Naive thymus-derived CD8-positive, alpha-beta T cell (primary cell): ENCODE data around the gene DPF3. TPM values are rescaled to one million over a fixed set of nuclear protein-coding genes. Genes with fewer than 3 reads are reported as not detected.

ENCODE experiments used
- ATAC-seq, 2 donors: fragments of 150-1000 bp; cut with Tn5 transposase in 1 of 2; sonication (Bioruptor Pico), chemical (Tn5 transposase) in 1 of 2; 1 replicate in 1 of 2; 2 replicates in 1 of 2; pipeline ENCODE4 v1.10.0; 2021; ENCODE audit warnings: mild to moderate bottlenecking in 2 of 2, moderate library complexity in 2 of 2
- POLR2A ChIA-PET: fragments of 350-600 bp; sonication (Branson Sonifier 250); formaldehyde crosslinking; loops from one replicate; lab custom pipeline; 2021; ENCODE audit warnings: antibody characterized with exemption; lab: Charles Lee
- DNase-seq, 10 donors: peaks; one replicate each; pipeline versions ENCODE4 v3.0.0 to v3.0.0-alpha.2; 2020 to 2022
- H3K27ac Mint-ChIP-seq, 10 donors: one replicate each; pipeline ENCODE4 v1.8.0; 2020 to 2022; ENCODE audit warnings: mild to moderate bottlenecking in 10 of 10, mixed read lengths in 10 of 10, moderate library complexity in 4 of 10, inconsistent platforms in 1 of 10
- H3K27me3 Mint-ChIP-seq, 5 donors: one replicate each; pipeline ENCODE4 v1.8.0; 2021 to 2022; ENCODE audit warnings: mixed read lengths in 5 of 5
- H3K36me3 Mint-ChIP-seq, 3 donors: one replicate each; pipeline ENCODE4 v1.8.0; 2020 to 2022; ENCODE audit warnings: mixed read lengths in 3 of 3, mild to moderate bottlenecking in 2 of 3, inconsistent platforms in 1 of 3
- H3K4me1 Mint-ChIP-seq, 4 donors: one replicate each; pipeline ENCODE4 v1.8.0; 2021 to 2022; ENCODE audit warnings: mixed read lengths in 4 of 4
- H3K4me3 Mint-ChIP-seq, 10 donors: one replicate each; pipeline ENCODE4 v1.8.0; 2020 to 2022; ENCODE audit warnings: mild to moderate bottlenecking in 10 of 10, mixed read lengths in 10 of 10, moderate library complexity in 6 of 10, inconsistent platforms in 1 of 10
- H3K9me3 Mint-ChIP-seq, 9 donors: one replicate each; pipeline ENCODE4 v1.8.0; 2020 to 2022; ENCODE audit warnings: mixed read lengths in 9 of 9, mild to moderate bottlenecking in 3 of 9, inconsistent platforms in 1 of 9, moderate library complexity in 1 of 9
- polyA plus RNA-seq, 3 donors: library from polyadenylated mRNA; unstranded; fragments of 300-500 nt; fragmentation: Illumina TruSeq; gene quantifications; one replicate each; pipeline ENCODE4 v1.2.3, GENCODE V29; 2021
- total RNA-seq, 8 experiments: library from RNA in 2 of 8; stranded (reverse) in 2 of 8; gene quantifications; one replicate each; pipeline ENCODE4 v1.2.3 and lab custom pipeline; 2021 to 2026

The DPF3 gene
- total and polyA plus RNA-seq, 5 experiments from 2014 or later, result 0.35 to 0.58 (median 0.52) TPM

DNA sequence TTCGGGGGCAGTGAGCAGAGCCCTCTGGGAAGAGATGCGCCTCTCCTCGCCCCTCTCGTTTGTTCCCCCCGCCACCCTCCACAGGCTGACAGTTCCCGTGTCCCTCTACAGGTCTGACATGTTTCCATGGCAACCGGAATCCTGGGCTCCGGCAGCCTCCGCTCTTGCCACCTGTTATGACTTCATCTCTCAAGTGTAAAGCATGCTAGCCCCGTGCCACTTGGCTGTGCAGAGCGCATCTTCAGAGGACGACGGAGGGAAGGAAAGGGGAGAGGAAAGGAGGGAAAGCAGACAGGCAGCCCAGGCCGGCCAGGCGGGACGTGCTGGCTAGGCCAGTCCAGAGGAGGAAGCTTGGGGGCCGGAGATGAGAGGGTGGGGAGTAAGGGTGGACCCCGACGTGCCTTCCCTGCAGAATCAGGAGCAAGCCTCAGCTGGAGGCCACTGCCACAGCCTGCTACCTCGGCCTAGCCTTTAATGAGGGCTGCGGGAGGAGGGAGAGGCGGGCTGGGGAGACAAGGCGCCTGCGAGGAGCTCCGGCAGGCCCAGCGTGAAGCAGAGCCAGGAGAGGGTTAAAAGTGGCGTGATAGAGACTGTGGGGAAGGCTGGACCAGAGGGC lies 214.3 kb downstream of the DPF3 start:
- POLR2A ChIA-PET, result no interaction called here

DNA sequence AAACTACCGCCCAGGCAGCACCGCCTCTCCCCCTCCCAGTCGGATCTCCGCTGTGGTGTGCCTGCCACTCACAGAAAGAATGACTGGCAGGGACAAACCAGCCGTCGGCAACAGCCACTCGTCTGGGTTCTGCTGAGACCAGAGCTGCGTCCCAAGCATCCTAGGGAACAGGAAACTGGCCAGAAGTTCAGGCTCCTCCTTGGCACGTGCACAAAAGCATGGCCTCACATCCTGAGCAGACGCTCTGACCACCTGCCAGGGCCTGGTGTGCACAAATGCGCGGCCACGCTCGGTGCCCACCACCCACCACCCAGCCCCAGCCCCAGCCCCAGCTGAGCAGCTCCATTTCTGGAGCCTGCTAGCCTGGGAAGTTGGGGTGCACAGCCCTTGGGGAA lies 214.8 kb downstream of the DPF3 start:
- no peak overlapping the region for H3K4me3 Mint-ChIP-seq
- POLR2A ChIA-PET, result no interaction called here
- H3K27ac Mint-ChIP-seq, result no peak overlapping the region
- H3K27me3 Mint-ChIP-seq, result peaks cover 0 to 1% (median 0%) of the 10 kb centered on the region in 5 donors
- DNase-seq, result no peak
- peaks cover 0 to 13% (median 0%) of the 10 kb centered on the region in 4 donors for H3K4me1 Mint-ChIP-seq
- H3K36me3 Mint-ChIP-seq, result no peaks in the 10 kb centered on the region
- H3K9me3 Mint-ChIP-seq, result peaks cover 0 to 9% (median 0%) of the 10 kb centered on the region in 9 donors
- no peak for ATAC-seq

More for the DNA sequence above, 214.3 kb downstream of the DPF3 start:
- Mint-ChIP-seq H3K9me3 (peaks cover 0 to 11% (median 0%) of the 10 kb centered on the region in 9 donors), H3K4me3 (no peak overlapping the region), H3K36me3 (peaks cover 0 to 1% (median 0%) of the 10 kb centered on the region in 3 donors), H3K27ac (no peak overlapping the region), H3K4me1 (peaks cover 0 to 13% (median 0%) of the 10 kb centered on the region in 4 donors), H3K27me3 (peaks cover 0 to 1% (median 0%) of the 10 kb centered on the region in 5 donors)
- no peak for DNase-seq
- no peak for ATAC-seq

DNA sequence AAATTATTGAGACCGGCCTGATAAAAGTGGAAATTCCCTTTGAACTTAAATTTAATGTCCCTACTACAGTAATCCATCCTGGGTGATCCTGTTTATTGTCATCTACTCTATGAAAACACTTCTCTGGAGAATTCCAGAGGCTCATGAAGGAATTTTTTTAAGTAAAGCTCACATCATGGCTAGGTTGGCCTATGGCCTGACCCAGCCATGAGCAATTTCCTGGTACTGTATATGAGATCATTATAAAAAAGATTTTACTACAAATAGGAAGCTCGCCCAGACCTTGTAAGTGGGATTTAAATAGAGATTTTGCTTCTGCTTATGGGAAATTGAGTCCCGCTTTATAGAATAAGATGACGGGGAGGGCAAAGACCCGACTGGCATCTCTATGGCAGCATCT lies 215.5 kb downstream of the DPF3 start:
- POLR2A ChIA-PET, result no interaction called here
- Mint-ChIP-seq H3K27me3 (peaks cover 0 to 3% (median 0%) of the 10 kb centered on the region in 5 donors), H3K36me3 (no peaks in the 10 kb centered on the region), H3K9me3 (peaks cover 0 to 9% (median 0%) of the 10 kb centered on the region in 9 donors), H3K4me3 (no peak overlapping the region), H3K27ac (no peak overlapping the region), H3K4me1 (peaks cover 0 to 13% (median 0%) of the 10 kb centered on the region in 4 donors)
- DNase-seq (no peak), ATAC-seq (no peak)

DNA sequence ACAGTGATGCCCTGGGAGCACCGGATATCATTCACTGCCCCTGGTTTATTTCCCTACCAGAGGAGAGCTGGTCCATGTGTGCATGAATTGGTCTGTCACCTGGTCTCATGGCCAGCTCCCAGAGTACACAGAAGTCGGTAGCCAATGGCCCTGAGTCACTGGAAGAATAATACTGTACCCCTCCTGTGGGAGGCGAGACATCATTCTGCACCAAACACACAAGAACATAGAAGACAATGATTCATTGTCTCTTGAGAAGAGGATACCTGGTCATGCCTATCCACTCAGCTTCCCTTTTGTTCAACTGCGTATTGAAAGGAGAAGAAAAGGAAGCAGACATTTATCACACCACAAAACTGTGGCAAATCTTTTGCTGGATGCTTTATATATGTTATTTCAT lies 216.2 kb downstream of the DPF3 start:
- H3K4me3 Mint-ChIP-seq, result no peak overlapping the region
- H3K36me3 Mint-ChIP-seq, result no peaks in the 10 kb centered on the region
- peaks cover 0 to 3% (median 0%) of the 10 kb centered on the region in 5 donors for H3K27me3 Mint-ChIP-seq
- peaks cover 0 to 13% (median 0%) of the 10 kb centered on the region in 4 donors for H3K4me1 Mint-ChIP-seq
- ATAC-seq, result no peak
- peaks cover 0 to 9% (median 0%) of the 10 kb centered on the region in 9 donors for H3K9me3 Mint-ChIP-seq
- DNase-seq, result no peak
- no peak overlapping the region for H3K27ac Mint-ChIP-seq
- POLR2A ChIA-PET, result no interaction called here

DNA sequence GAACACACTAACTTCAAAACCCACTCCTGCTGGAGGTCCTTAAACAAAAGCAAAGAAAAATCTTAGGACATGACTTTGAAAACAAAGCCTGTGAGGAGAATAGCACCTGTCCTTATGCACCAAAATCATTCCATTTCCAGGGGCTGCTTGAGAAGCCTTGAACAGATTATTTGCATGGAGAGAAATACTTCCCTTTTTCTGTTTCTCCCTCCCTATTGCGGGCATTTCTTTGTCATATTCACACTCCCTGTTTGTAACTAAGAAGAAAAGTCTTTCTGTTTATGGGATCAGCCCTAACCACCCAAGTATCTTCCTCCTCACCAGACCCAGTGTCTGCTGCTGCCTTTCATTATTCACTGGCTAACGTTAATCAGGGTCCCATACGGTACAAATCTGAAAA lies 218.8 kb downstream of the DPF3 start:
- no peak overlapping the region for H3K27ac Mint-ChIP-seq
- H3K4me1 Mint-ChIP-seq, result peaks cover 0 to 13% (median 0%) of the 10 kb centered on the region in 4 donors
- no peak overlapping the region for H3K4me3 Mint-ChIP-seq
- peaks cover under 1 to 6% (median 2%) of the 10 kb centered on the region in 3 donors for H3K36me3 Mint-ChIP-seq
- H3K27me3 Mint-ChIP-seq, result peaks cover 1 to 16% (median 1%) of the 10 kb centered on the region in 5 donors
- peaks cover 0 to 9% (median 0%) of the 10 kb centered on the region in 9 donors for H3K9me3 Mint-ChIP-seq
- ATAC-seq (no peak), DNase-seq (no peak)
- POLR2A ChIA-PET, result no interaction called here

DNA sequence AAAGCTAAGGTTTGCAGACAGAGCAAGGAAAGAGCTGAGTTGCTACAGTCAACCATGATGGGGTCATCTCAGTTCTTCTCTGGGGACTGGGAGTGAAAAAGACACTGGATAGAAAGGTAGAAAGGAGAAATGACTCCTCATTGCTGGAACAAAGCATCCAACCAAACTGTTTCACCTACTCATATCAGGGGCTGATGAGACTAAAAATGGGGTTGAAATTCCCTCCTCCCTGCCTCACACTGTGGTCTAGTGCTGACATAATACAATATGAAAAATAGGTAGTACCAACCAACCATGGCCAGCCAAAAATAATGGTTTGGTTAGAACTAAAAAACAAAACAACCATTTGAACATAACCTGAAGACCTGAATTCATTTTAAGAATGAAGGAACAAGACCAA lies 220.7 kb downstream of the DPF3 start:
- H3K9me3 Mint-ChIP-seq, result peaks cover 0 to 9% (median 0%) of the 10 kb centered on the region in 9 donors

DNA sequence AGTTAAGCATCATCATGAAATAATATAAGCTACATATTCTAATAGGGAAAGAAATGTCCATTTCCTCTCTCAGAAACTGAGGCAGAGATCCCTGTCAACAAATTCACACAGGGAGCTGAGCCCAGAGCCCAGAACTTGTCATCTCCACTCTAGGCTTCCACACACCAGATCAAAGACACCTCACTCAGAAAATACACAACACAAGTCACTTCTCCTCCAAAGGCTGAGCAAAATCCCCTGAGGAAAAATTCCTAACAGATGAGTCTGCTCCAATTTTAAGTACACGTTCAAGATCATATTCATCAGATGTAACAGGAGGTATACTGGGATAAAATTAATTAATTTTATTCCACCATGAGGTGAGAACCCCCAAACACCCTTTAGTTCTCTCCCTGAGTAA lies 227.3 kb downstream of the DPF3 start:
- POLR2A ChIA-PET, result no interaction called here
- H3K27ac Mint-ChIP-seq, result no peak overlapping the region
- peaks cover 4 to 9% (median 6%) of the 10 kb centered on the region in 3 donors for H3K36me3 Mint-ChIP-seq
- H3K4me1 Mint-ChIP-seq, result peaks cover 0 to 4% (median 0%) of the 10 kb centered on the region in 4 donors
- H3K27me3 Mint-ChIP-seq, result peaks cover 1 to 19% (median 6%) of the 10 kb centered on the region in 5 donors
- no peak overlapping the region for H3K4me3 Mint-ChIP-seq
- DNase-seq (no peak), ATAC-seq (no peak)
- H3K9me3 Mint-ChIP-seq, result peaks cover 0 to 2% (median 0%) of the 10 kb centered on the region in 9 donors

More for the DNA sequence above, 220.7 kb downstream of the DPF3 start:
- POLR2A ChIA-PET, result no interaction called here
- Mint-ChIP-seq H3K27me3 (peaks cover 1 to 20% (median 8%) of the 10 kb centered on the region in 5 donors), H3K36me3 (peaks cover 2 to 9% (median 6%) of the 10 kb centered on the region in 3 donors), H3K27ac (no peak overlapping the region), H3K4me1 (peaks cover 0 to 13% (median 0%) of the 10 kb centered on the region in 4 donors), H3K4me3 (no peak overlapping the region)
- DNase-seq (no peak), ATAC-seq (no peak)

DNA sequence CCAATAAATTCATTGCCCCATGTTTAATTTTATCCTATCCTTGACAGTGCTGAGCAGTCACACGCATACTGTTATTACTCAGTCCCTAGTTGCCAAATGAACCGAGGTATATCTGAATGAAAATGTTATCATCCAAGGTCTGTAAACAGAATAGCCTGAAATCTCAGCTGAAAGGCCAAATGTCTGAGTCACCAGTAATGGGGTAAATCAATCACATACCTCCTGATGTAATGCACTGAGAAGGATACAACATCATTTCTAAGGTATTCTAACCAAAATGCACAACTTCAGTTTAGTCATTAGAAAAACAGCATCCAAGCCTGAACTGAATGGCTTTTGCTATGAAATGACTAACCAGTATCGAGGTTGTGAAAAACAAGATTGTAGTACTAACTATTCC lies 228.6 kb downstream of the DPF3 start:
- Mint-ChIP-seq H3K4me1 (peaks cover 0 to 9% (median 6%) of the 10 kb centered on the region in 4 donors), H3K27me3 (peaks cover 0 to 8% (median 3%) of the 10 kb centered on the region in 5 donors), H3K36me3 (peaks cover 4 to 5% (median 4%) of the 10 kb centered on the region in 3 donors), H3K4me3 (no peak overlapping the region), H3K9me3 (peaks cover 0 to 2% (median 0%) of the 10 kb centered on the region in 9 donors), H3K27ac (no peak overlapping the region)
- DNase-seq (no peak), ATAC-seq (no peak)
- POLR2A ChIA-PET, result no interaction called here

DNA sequence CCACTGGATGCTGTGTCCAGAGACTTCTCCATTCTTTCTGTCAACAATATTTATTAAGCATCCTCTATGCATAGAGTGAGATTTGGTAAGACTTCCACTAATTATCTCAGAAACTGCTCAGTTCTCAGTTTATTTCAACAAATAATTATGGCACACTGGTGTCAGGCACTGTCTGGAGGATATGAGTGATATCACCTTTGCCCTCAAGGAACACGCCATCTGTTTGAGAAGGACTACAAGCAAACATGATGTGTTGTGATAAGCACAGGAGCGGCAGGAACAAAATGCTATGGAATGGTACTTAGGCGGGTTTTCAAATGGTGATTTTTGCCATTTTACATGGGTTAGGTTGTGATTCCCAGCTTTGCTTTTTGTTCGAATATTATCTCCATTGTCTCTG lies 229.2 kb downstream of the DPF3 start:
- no peak for ATAC-seq
- Mint-ChIP-seq H3K27ac (no peak overlapping the region), H3K4me3 (no peak overlapping the region), H3K36me3 (peaks cover 0 to 2% (median 0%) of the 10 kb centered on the region in 3 donors), H3K27me3 (peaks cover 0 to 3% (median 0%) of the 10 kb centered on the region in 5 donors), H3K4me1 (peaks cover 0 to 9% (median 6%) of the 10 kb centered on the region in 4 donors), H3K9me3 (no peaks in the 10 kb centered on the region)
- no peak for DNase-seq
- POLR2A ChIA-PET, result no interaction called here

DNA sequence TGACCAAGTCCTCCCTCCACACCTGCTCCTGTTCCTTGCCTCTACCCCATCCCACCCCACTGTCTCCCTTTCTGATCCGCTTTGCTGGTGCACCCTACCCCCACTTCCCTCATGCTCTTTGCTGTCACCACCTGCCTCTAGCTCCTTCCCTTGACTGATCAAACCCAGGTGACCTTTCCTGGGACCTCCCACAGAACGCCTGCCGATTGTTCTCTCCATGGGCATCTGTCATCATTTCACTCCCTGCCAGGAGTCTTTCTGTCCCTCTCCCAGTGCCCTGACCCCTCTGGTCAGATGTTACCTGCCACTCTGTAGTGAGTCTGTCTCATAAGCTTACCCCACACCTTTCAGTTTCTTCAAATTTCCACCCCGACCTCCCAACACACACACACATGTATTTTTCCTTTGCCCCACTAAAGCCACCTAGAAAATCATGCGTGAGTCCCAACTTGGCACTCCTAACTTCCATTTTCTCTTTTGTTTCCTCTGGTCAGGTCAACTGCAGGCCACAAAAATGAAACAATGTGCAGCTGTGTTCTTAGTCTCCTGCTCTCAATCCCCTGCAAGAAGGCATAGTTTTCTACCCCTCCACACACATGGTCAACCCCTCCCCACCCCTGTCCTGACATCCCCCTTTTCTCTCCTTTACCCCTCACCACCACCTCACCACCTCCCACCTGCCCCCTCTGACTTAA lies 229.8 kb downstream of the DPF3 start:
- peaks cover 0 to 2% (median 0%) of the 10 kb centered on the region in 3 donors for H3K36me3 Mint-ChIP-seq
- H3K9me3 Mint-ChIP-seq, result no peaks in the 10 kb centered on the region
- no peak for ATAC-seq
- peaks cover 0 to 3% (median 0%) of the 10 kb centered on the region in 5 donors for H3K27me3 Mint-ChIP-seq
- H3K4me1 Mint-ChIP-seq, result peaks cover 0 to 9% (median 6%) of the 10 kb centered on the region in 4 donors
- no peak overlapping the region for H3K4me3 Mint-ChIP-seq
- POLR2A ChIA-PET, result no interaction called here
- no peak for DNase-seq
- peak overlapping the region in 1 of 10 donors; percentile 2 for H3K27ac Mint-ChIP-seq

DNA sequence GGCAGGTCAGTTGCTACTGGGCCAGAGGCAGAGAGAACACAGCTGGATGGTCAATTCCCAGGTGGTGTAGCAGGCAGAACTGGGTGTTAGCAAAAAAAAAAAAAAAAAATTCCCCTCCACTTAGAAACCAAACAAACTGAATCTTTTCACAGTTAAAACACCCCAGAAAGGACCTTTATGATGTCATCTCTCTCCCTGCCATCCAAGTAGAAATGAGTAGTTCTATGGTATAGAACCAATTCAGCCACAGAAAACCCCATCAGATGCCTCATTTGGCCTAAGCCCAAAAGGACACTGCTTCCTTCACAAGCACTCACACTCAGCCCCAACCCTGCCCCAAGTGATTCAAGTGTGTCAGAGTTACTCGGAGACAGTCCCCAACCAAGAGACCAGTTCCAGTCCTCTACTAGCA lies 230.8 kb downstream of the DPF3 start:
- POLR2A ChIA-PET, result no interaction called here
- Mint-ChIP-seq H3K4me1 (peaks cover 0 to 9% (median 6%) of the 10 kb centered on the region in 4 donors), H3K27me3 (peaks cover 0 to 3% (median 0%) of the 10 kb centered on the region in 5 donors), H3K27ac (no peak overlapping the region), H3K9me3 (no peaks in the 10 kb centered on the region), H3K36me3 (peaks cover 0 to 2% (median 0%) of the 10 kb centered on the region in 3 donors), H3K4me3 (no peak overlapping the region)
- no peak for ATAC-seq
- DNase-seq, result no peak

DNA sequence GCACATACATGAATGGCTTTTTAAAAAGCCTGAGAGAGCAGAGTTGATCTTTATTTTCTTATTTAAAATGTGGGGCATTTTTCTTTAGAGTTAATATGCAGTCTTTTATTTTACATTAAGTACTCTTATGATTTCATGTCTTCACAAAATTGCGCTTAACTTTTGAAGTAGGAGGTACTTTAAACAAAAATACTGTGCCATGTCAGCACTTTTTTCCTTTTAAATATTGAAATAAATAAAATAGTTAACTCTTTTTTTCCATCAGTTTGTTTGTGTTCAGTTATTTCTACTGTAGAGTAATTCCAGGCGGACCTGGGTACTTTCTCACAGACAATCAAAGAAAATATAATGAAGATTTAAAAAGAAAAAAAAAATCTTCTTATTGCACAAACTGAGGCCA lies 231.7 kb downstream of the DPF3 start:
- POLR2A ChIA-PET, result no interaction called here
- peaks cover 0 to 3% (median 0%) of the 10 kb centered on the region in 5 donors for H3K27me3 Mint-ChIP-seq

More for the DNA sequence above, 231.7 kb downstream of the DPF3 start:
- H3K27ac Mint-ChIP-seq, result peak overlapping the region in 2 of 10 donors; percentile 36 to 48
- H3K9me3 Mint-ChIP-seq, result no peaks in the 10 kb centered on the region
- no peak overlapping the region for H3K4me3 Mint-ChIP-seq
- DNase-seq (no peak), ATAC-seq (no peak)
- peaks cover 0 to 9% (median 6%) of the 10 kb centered on the region in 4 donors for H3K4me1 Mint-ChIP-seq
- H3K36me3 Mint-ChIP-seq, result peaks cover 0 to 2% (median 0%) of the 10 kb centered on the region in 3 donors
